GM21619 (cell line): ENCODE data around the gene GAD2.

ENCODE experiments used
- ATAC-seq: cut with Tn5 transposase; IDR thresholded peaks from one replicate; pipeline ENCODE4 v1.9.1; 2021; ENCODE audit not compliant: unreplicated experiment

Gene GAD2

GRCh38 chr10:26216585-26217395 is at the start of gene GAD2:
Gene GAD2, plus strand, starts transcription at chr10:26216774. Its CDS starts 36 bp downstream, at chr10:26216810.
- ATAC-seq, result no peak

- no peak for ATAC-seq
Measured at GRCh38 chr10:26169466-26169865, 47.1 kb upstream of the GAD2 start.

GRCh38 chr10:26172131-26172530 is 44.4 kb upstream of the GAD2 start:
- ATAC-seq, result no peak

GRCh38 chr10:26173837-26174236 is 42.7 kb upstream of the GAD2 start:
- ATAC-seq, result no peak

- no peak for ATAC-seq
Measured at GRCh38 chr10:26177341-26177740, 39.2 kb upstream of the GAD2 start.

- ATAC-seq, result no peak
Measured at GRCh38 chr10:26194275-26194674, 22.3 kb upstream of the GAD2 start.

- ATAC-seq, result no peak
Measured at GRCh38 chr10:26197248-26197647, 19.3 kb upstream of the GAD2 start.

GRCh38 chr10:26198119-26198518 is 18.5 kb upstream of the GAD2 start:
- ATAC-seq, result no peak

- ATAC-seq, result no peak
Measured at GRCh38 chr10:26199841-26200240, 16.7 kb upstream of the GAD2 start.

- ATAC-seq, result no peak
Measured at GRCh38 chr10:26205223-26205622, 11.4 kb upstream of the GAD2 start.

GRCh38 chr10:26211781-26212444 is 4.7 kb upstream of the GAD2 start:
- ATAC-seq, result no peak

- ATAC-seq, result no peak
Measured at GRCh38 chr10:26212511-26212910, 4.1 kb upstream of the GAD2 start.

GRCh38 chr10:26213157-26213800 is 3.3 kb upstream of the GAD2 start:
- ATAC-seq, result no peak

GRCh38 chr10:26214004-26214403 is 2.6 kb upstream of the GAD2 start:
- ATAC-seq, result no peak

GRCh38 chr10:26214551-26215395 is 1.8 kb upstream of the GAD2 start:
- ATAC-seq, result no peak

- ATAC-seq, result no peak
Measured at GRCh38 chr10:26215396-26215934, 1.1 kb upstream of the GAD2 start.

GRCh38 chr10:26215935-26216584 is 514 bp upstream of the GAD2 start:
- ATAC-seq, result no peak

GRCh38 chr10:26217396-26218086 is 967 bp downstream of the GAD2 start:
- ATAC-seq, result no peak

- no peak for ATAC-seq
Measured at GRCh38 chr10:26219676-26220075, 3.1 kb downstream of the GAD2 start.

- no peak for ATAC-seq
Measured at GRCh38 chr10:26220901-26221300, 4.3 kb downstream of the GAD2 start.
